Tibial nerve (tissue), 3 donors: ENCODE measurements around the gene C5.

Experiments
- EP300 ChIP-seq, 2 donors: sonication (generic); formaldehyde crosslinking; IDR thresholded peaks; one replicate each; pipeline ENCODE4 v1.6.1; 2017; ENCODE audit warnings: antibody characterized with exemption in 2 of 2, mild to moderate bottlenecking in 1 of 2
- POLR2A ChIP-seq, 2 donors: fragments of 450-650 bp; IDR thresholded peaks; one replicate each; pipeline ENCODE4 v1.6.1; 2017; ENCODE audit warnings: antibody characterized with exemption in 2 of 2, mild to moderate bottlenecking in 2 of 2, moderate library complexity in 2 of 2

- TF ChIP-seq POLR2A (IDR thresholded peaks at IDR 0.05) (no peak), EP300 (IDR thresholded peaks at IDR 0.05) (no peak)
Measured at GRCh38 chr9:120934281-120934680, 115.8 kb downstream of the C5 start.
